K562 (cell line): ENCODE results near the gene TAL1. TPM values are rescaled to one million over a fixed set of nuclear protein-coding genes. Genes with fewer than 3 reads are reported as not detected.
A peak's percentile ranks its signal among the peaks of the same experiment; 100 is the strongest.

ENCODE experiments used
- ASH1L ChIP-seq: fragments of 450-650 bp; IDR thresholded peaks from 2 replicates; pipeline ENCODE4 v1.6.1; 2018; ENCODE audit warnings: borderline replicate concordance, mild to moderate bottlenecking, low read depth; ENCODE audit not compliant: partially characterized antibody
- BCOR ChIP-seq: fragments of 450-650 bp; IDR thresholded peaks from 2 replicates; pipeline ENCODE4 v1.6.1; 2016
- CBX5 ChIP-seq: IDR thresholded peaks from 2 replicates; pipeline ENCODE4 v1.6.1; 2014; ENCODE audit warnings: low read depth, borderline replicate concordance
- CREBBP ChIP-seq: IDR thresholded peaks from one replicate; pipeline ENCODE4 v1.6.1; 2012; ENCODE audit warnings: low read depth, mild to moderate bottlenecking, control low read depth, inconsistent platforms, low read length
- DNMT1 ChIP-seq: fragments of 450-650 bp; IDR thresholded peaks from 2 replicates; pipeline ENCODE4 v1.6.1; 2016; ENCODE audit warnings: antibody characterized with exemption, mild to moderate bottlenecking
- FOS ChIP-seq: IDR thresholded peaks from 3 replicates; pipeline ENCODE4 v1.6.1; 2011; ENCODE audit not compliant: insufficient read length; ENCODE audit errors: extremely low read depth
- FOXP1 ChIP-seq: sonication (generic); formaldehyde crosslinking; IDR thresholded peaks from 2 replicates; pipeline ENCODE4 v1.8.0; 2022; ENCODE audit warnings: mild to moderate bottlenecking, missing genetic modification reagents
- HNRNPUL1 ChIP-seq: fragments of 200-400 bp; formaldehyde crosslinking; IDR thresholded peaks from 2 replicates; pipeline ENCODE4 v1.6.1; 2017; ENCODE audit warnings: low read length
- IFI16 ChIP-seq: fragments of 250-450 bp; sonication (Bioruptor Pico); IDR thresholded peaks from 2 replicates; pipeline ENCODE4 v2.1.2; 2022; ENCODE audit warnings: mild to moderate bottlenecking, inconsistent platforms
- KDM2B ChIP-seq: fragments of 250-450 bp; sonication (Bioruptor Pico); IDR thresholded peaks from 2 replicates; pipeline ENCODE4 v1.8.0; 2021; ENCODE audit warnings: mild to moderate bottlenecking, moderate library complexity
- KLF16 ChIP-seq: IDR thresholded peaks from 2 replicates; pipeline ENCODE4 v1.6.1; 2016; ENCODE audit warnings: antibody characterized with exemption
- NCOA4 ChIP-seq: fragments of 450-650 bp; IDR thresholded peaks from 2 replicates; pipeline ENCODE4 v1.6.1; 2018; ENCODE audit warnings: mild to moderate bottlenecking; ENCODE audit not compliant: partially characterized antibody
- NR1H2 ChIP-seq: sonication (generic); formaldehyde crosslinking; IDR thresholded peaks from 2 replicates; pipeline ENCODE4 v1.4.0; 2020; ENCODE audit warnings: mild to moderate bottlenecking, missing genetic modification reagents
- POLR2AphosphoS2 ChIP-seq: IDR thresholded peaks from 2 replicates; pipeline ENCODE4 v1.6.1; 2012; ENCODE audit warnings: low read length, improper control_type of control experiment
- PTRF ChIP-seq: fragments of 450-650 bp; IDR thresholded peaks from 2 replicates; pipeline ENCODE4 v1.6.1; 2016; ENCODE audit warnings: mild to moderate bottlenecking, missing genetic modification characterization, missing compliant biosample characterization
- PURB ChIP-seq: sonication (generic); formaldehyde crosslinking; IDR thresholded peaks from 2 replicates; pipeline ENCODE4 v1.9.0; 2021; ENCODE audit warnings: low read depth, mild to moderate bottlenecking, missing genetic modification reagents
- SPI1 ChIP-seq: IDR thresholded peaks from 2 replicates; pipeline ENCODE4 v1.6.1; 2011; ENCODE audit warnings: low read depth, low read length, control low read depth, borderline replicate concordance
- SREBF2 ChIP-seq: sonication (generic); formaldehyde crosslinking; IDR thresholded peaks from 2 replicates; pipeline ENCODE4 v1.4.0; 2020; ENCODE audit warnings: mild to moderate bottlenecking, missing genetic modification reagents
- TRIM24 ChIP-seq, 2 experiments: fragments of 450-650 bp; IDR thresholded peaks; 2 replicates each; pipeline ENCODE4 v1.6.1; 2016
- XRCC3 ChIP-seq: fragments of 450-650 bp; IDR thresholded peaks from 2 replicates; pipeline ENCODE4 v1.6.1; 2017; ENCODE audit warnings: mild to moderate bottlenecking, moderate library complexity
- ZFP36 ChIP-seq: fragments of 150-350 bp; IDR thresholded peaks from 2 replicates; pipeline ENCODE4 v1.6.1; 2018; ENCODE audit warnings: low read length, low read depth; ENCODE audit not compliant: partially characterized antibody
- ZNF143 ChIP-seq: sonication (generic); formaldehyde crosslinking; IDR thresholded peaks from 2 replicates; pipeline ENCODE4 v1.9.0; 2022; ENCODE audit warnings: mild to moderate bottlenecking, missing genetic modification reagents
- ZNF274 ChIP-seq: IDR thresholded peaks from 2 replicates; pipeline ENCODE4 v1.6.1; 2011; ENCODE audit warnings: low read depth, mild to moderate bottlenecking, low read length, moderate library complexity, borderline replicate concordance
- ZNF324 ChIP-seq: fragments of 250-450 bp; sonication (Bioruptor Pico); IDR thresholded peaks from 2 replicates; pipeline ENCODE4 v1.4.0; 2020; ENCODE audit warnings: mild to moderate bottlenecking
- ZNF75A ChIP-seq: fragments of 450-650 bp; formaldehyde crosslinking; IDR thresholded peaks from 2 replicates; pipeline ENCODE4 v1.4.0; 2020; ENCODE audit warnings: mild to moderate bottlenecking
- ZSCAN29 ChIP-seq: fragments of 450-650 bp; IDR thresholded peaks from 2 replicates; pipeline ENCODE4 v1.6.1; 2017
- ZZZ3 ChIP-seq: fragments of 450-650 bp; IDR thresholded peaks from 2 replicates; pipeline ENCODE4 v1.6.1; 2016; ENCODE audit warnings: antibody characterized with exemption, mild to moderate bottlenecking, moderate library complexity
- polyA plus RNA-seq, 8 experiments: library from polyadenylated mRNA; depleted of rRNA in 4 of 8; stranded (reverse) in 5 of 8; unstranded in 3 of 8; fragments of >200 nt; fragmentation: Nextera tagmentation in 2 of 8; fragmentation: Illumina TruSeq in 1 of 8; extraction: Ambion mirVana in 2 of 8; extraction: Trizol in 1 of 8; gene quantifications; 2 replicates each; pipeline versions ENCODE4 v1.2.1 to v1.2.3, GENCODE V29; 2011 to 2014; ENCODE audit warnings: inconsistent platforms in 1 of 8, missing spikeins in 1 of 8
- total RNA-seq, 7 experiments: library from RNA; depleted of rRNA in 6 of 7; stranded (reverse); fragments of >200 nt in 6 of 7; fragmentation: Illumina TruSeq in 2 of 7; extraction: Trizol in 2 of 7; gene quantifications; 2 replicates each; pipeline versions ENCODE4 v1.2.1 to v1.2.3, GENCODE V29; 2011 to 2021; ENCODE audit warnings: low replicate concordance in 1 of 7
- TF ChIP-seq, protein P1 (sequence below): sonication (generic); formaldehyde crosslinking; IDR thresholded peaks from 2 replicates; pipeline ENCODE4 v1.8.0; 2022; ENCODE audit warnings: missing genetic modification reagents, mild to moderate bottlenecking, borderline replicate concordance
- TF ChIP-seq, protein P2 (sequence below), 2 experiments: fragments of 450-650 bp; IDR thresholded peaks; 2 replicates each; pipeline ENCODE4 v1.6.1; 2016

TAL1 gene
- total and polyA plus RNA-seq, 9 of the 15 experiments (the other 6 are each of a cell fraction or from before 2014, with no cell fraction given), result 18.5 to 106 (median 59.7) TPM

DNA sequence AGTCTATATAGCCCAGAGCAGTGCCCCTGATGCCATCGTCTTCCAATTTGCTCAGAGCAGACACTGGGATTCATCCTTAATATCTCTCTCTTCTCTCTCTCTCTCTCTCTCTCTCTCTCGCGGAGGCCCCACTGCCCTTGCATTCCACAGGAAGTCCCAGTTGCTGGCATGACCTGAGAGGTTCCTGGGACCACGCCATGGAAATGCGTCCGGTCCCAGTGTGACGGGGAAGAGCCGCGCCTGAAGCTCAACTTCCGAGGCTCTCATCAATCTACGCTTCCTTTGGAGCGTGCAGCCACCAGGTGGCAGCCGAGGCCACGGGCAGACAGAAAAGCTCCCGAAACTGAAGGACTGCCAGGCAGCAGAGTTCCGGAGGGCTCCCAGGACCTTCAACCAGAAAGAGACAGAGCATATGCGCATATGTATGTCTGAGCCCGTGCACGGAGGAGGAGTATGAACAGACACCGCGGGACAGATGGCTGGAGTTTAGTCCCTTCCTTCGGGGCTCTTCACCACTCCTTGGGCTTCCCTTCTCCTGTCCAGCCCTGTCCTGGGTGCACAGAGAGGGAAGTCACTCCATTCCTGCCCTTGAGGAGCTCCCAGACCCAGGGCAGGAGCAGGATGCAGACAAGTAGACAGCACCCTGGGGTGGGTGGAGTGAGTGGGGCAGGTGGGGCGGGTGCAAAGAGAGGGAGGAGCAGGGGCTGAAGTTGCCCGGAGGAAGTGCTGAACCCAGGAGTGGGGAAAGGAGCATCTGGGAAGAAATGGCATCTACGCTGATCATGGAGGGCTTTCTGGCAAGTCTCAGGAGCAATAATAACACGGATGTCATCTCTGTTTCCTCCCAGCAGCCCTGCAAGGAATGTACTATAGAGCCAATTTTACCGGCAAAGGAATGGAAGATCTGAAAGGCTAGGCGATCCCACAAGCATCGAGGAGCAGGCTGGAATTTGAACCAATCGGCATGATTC, 52.7 kb downstream of the TAL1 start (continued):
- TF ChIP-seq KDM2B (CRISPR knock-in tag) (0 out of 2 replicates have a peak, but pooled peaks have one; percentile 61), ZNF75A (CRISPR knock-in tag) (no peak), ZZZ3 (no peak), NR1H2 (CRISPR knock-in tag) (no peak; the same call in 1 of the 2 replicates), ZFP36 (peak; percentile 25), BCOR (peak; percentile 52; the same call in 1 of the 2 replicates), FOXP1 (CRISPR knock-in tag) (no peak), FOS (no peak), KLF16 (peak; percentile 74), ZNF274 (no peak), DNMT1 (no peak), ZNF143 (CRISPR knock-in tag) (no peak), NCOA4 (no peak), TRIM24 (IDR thresholded peaks at IDR 0.05) (no peak), ASH1L (peak; percentile 28), POLR2AphosphoS2 (no peak), ZNF324 (CRISPR knock-in tag) (0 out of 2 replicates have a peak, but pooled peaks have one; percentile 6), HNRNPUL1 (peak; percentile 22; the same call in 1 of the 2 replicates), CBX5 (no peak), SREBF2 (no peak), PTRF (no peak), XRCC3 (no peak), SPI1 (0 out of 2 replicates have a peak, but pooled peaks have one; percentile 44), CREBBP (no peak), PURB (CRISPR knock-in tag) (no peak), IFI16 (CRISPR knock-in tag) (no peak), ZSCAN29 (no peak)
- TF ChIP-seq, protein P1, sequence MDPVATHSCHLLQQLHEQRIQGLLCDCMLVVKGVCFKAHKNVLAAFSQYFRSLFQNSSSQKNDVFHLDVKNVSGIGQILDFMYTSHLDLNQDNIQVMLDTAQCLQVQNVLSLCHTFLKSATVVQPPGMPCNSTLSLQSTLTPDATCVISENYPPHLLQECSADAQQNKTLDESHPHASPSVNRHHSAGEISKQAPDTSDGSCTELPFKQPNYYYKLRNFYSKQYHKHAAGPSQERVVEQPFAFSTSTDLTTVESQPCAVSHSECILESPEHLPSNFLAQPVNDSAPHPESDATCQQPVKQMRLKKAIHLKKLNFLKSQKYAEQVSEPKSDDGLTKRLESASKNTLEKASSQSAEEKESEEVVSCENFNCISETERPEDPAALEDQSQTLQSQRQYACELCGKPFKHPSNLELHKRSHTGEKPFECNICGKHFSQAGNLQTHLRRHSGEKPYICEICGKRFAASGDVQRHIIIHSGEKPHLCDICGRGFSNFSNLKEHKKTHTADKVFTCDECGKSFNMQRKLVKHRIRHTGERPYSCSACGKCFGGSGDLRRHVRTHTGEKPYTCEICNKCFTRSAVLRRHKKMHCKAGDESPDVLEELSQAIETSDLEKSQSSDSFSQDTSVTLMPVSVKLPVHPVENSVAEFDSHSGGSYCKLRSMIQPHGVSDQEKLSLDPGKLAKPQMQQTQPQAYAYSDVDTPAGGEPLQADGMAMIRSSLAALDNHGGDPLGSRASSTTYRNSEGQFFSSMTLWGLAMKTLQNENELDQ (CRISPR knock-in tag), result no peak
- TF ChIP-seq, protein P2, sequence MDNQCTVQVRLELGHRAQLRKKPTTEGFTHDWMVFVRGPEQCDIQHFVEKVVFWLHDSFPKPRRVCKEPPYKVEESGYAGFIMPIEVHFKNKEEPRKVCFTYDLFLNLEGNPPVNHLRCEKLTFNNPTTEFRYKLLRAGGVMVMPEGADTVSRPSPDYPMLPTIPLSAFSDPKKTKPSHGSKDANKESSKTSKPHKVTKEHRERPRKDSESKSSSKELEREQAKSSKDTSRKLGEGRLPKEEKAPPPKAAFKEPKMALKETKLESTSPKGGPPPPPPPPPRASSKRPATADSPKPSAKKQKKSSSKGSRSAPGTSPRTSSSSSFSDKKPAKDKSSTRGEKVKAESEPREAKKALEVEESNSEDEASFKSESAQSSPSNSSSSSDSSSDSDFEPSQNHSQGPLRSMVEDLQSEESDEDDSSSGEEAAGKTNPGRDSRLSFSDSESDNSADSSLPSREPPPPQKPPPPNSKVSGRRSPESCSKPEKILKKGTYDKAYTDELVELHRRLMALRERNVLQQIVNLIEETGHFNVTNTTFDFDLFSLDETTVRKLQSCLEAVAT (IDR thresholded peaks at IDR 0.05), result no peak; a peak in 2 of 4 replicates
